OCI-LY7 (cell line): ENCODE data around the gene PDSS2.

Experiments
- CTCF ChIP-seq: fragments of 200-600 bp; sonication (generic); conservative IDR thresholded peaks from 2 replicates; pipeline ENCODE4 v1.5.1; 2014; ENCODE audit warnings: mild to moderate bottlenecking, antibody characterized with exemption, low read length, moderate library complexity, mixed read lengths
- EZH2phosphoT487 ChIP-seq: fragments of 200-600 bp; sonication (generic); IDR thresholded peaks from 2 replicates; pipeline ENCODE4 v1.6.1; 2018; ENCODE audit warnings: low read depth, borderline replicate concordance, mild to moderate bottlenecking, mixed run types, antibody characterized with exemption, low read length, moderate library complexity, mixed read lengths

DNA sequence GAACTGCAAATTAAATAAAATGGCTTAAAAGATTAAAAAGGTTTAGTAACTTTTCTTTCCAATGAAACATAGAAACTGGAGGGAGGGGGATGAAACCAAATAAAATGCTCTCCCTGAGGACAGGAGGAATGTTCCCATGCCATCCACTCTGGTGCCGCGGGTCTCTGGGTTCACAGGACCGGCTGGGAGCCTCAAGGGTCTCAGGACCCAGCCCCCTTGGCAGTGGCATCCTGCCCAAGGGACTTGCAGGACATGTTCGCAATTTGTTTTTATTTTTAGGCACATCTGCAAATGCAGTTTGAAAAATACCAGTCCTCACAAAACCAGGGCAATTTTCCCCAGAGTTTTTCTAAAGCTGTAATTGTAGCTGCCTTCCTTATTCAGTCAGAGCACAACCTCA, 351.6 kb downstream of the PDSS2 start:
- TF ChIP-seq CTCF (no peak), EZH2phosphoT487 (no peak)
